Cardiac ventricle fibroblast (primary cell): ENCODE data around the gene AQP12A. TPM values are rescaled to one million over a fixed set of nuclear protein-coding genes. Genes with fewer than 3 reads are reported as not detected.

Experiments
- total RNA-seq: library from RNA; depleted of rRNA; stranded (reverse); fragments of >200 nt; gene quantifications from 2 replicates; pipeline ENCODE4 v1.2.3, GENCODE V29; 2015

AQP12A gene
- total RNA-seq: not detected in 2 replicates

GRCh38 chr2:240691631-240692420 is at the start of gene AQP12A:
Gene AQP12A, plus strand, starts transcription at chr2:240691866. Its CDS starts 48 bp downstream, at chr2:240691914.

DNA sequence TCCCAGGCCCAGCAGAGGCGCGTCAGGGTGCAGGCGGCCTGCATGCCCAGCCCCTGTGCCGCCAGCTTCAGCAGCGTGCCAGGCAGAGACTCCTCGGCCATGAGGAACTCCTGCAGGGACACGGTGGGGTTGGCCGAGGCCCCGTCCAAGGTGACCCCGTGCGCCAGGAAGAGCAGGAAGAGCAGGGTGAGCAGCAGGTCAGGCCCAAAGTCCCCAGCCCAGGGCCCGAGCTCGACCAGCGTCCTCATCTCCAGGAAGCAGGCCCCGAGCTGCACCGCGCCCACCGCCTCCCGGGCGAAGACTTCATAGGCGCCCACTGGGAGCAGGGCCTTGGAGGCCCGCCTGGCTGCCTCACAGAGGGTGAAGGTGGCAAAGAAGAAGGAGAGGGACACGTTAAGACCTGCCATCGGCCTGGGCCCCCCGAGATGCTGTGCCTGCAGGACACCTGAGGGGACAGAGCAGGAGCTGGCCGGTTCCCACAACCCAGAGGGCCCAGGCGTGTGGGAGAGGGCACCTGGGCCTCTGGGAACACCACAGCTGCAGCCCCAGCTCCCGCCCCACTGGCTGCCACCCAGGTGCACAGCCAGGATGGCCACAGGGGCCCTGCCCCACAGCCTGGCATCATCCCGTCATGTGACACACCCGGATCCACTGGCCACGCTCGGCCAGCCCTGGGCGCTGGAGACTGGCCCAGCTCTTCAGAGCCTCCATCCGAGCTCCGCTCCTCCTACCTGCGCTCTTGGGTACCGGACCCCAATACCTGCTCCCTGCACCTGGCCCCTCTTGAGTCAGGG is 9.0 kb upstream of the AQP12A start, which contains the start of gene AQP12B:
Gene AQP12B, minus strand, starts transcription at position 455 of the 794 bp plus-strand sequence. Its CDS starts 48 bp downstream, at position 407.

Other genes with a start within 250 kb of the AQP12A start
- 5.4 and 6.3 TPM in 2 replicates for gene ANKMY1, start 133.9 kb upstream of the AQP12A start, total RNA-seq
- 3.3 and 7.2 TPM in 2 replicates for gene DUSP28, start 131.5 kb upstream of the AQP12A start, total RNA-seq
- 25.7 and 32.1 TPM in 2 replicates for gene RNPEPL1, start 123.4 kb upstream of the AQP12A start, total RNA-seq
- 4.1 and 8.3 TPM in 2 replicates for gene CAPN10, start 105.1 kb upstream of the AQP12A start, total RNA-seq
- gene GPR35, start 66.4 kb upstream of the AQP12A start, total RNA-seq: not detected in 2 replicates
- gene AQP12B, start 9.0 kb upstream of the AQP12A start, total RNA-seq: not detected in 2 replicates
- gene KIF1A, start 128.4 kb downstream of the AQP12A start, total RNA-seq: not detected in 2 replicates
- gene AGXT, start 177.0 kb downstream of the AQP12A start, total RNA-seq: not detected in 2 replicates
- not detected in 2 replicates for gene MAB21L4, start 204.3 kb downstream of the AQP12A start, total RNA-seq
- gene CROCC2, start 214.5 kb downstream of the AQP12A start, total RNA-seq: 0.12 and 0.29 TPM in 2 replicates